Breast epithelium (tissue), 4 donors: ENCODE results near the gene RPL3. TPM values are rescaled to one million over a fixed set of nuclear protein-coding genes. Genes with fewer than 3 reads are reported as not detected.

Source experiments
- DNase-seq, 2 donors: peaks; one replicate each; pipeline ENCODE4 v3.0.0-alpha.2; 2019; ENCODE audit warnings: low spot score in 2 of 2
- H3K27ac ChIP-seq, 2 donors: fragments of 200-600 bp; sonication (generic) in 1 of 2; one replicate each; pipeline ENCODE4 v1.5.1; 2016 to 2019; ENCODE audit warnings: mild to moderate bottlenecking in 1 of 2
- H3K27me3 ChIP-seq, 2 donors: fragments of 200-600 bp; sonication (generic) in 1 of 2; one replicate each; pipeline versions ENCODE4 v1.5.1 to v1.6.0; 2017 to 2019; ENCODE audit warnings: control low read depth in 1 of 2, mild to moderate bottlenecking in 1 of 2
- H3K36me3 ChIP-seq: fragments of 200-600 bp; one replicate; pipeline ENCODE4 v1.5.1; 2019
- H3K4me1 ChIP-seq, 2 donors: fragments of 200-600 bp; sonication (generic); one replicate each; pipeline ENCODE4 v1.5.1; 2016 to 2019; ENCODE audit warnings: control low read depth in 1 of 2
- H3K4me3 ChIP-seq, 3 donors: fragments of 200-600 bp; sonication (generic); 1 replicate in 2 of 3; 2 replicates in 1 of 3; pipeline ENCODE4 v1.5.1; 2016 to 2019; ENCODE audit warnings: mild to moderate bottlenecking in 3 of 3, moderate library complexity in 2 of 3
- H3K9me3 ChIP-seq, 2 donors: fragments of 200-600 bp; sonication (generic) in 1 of 2; one replicate each; pipeline ENCODE4 v1.5.1; 2016 to 2019; ENCODE audit warnings: control low read depth in 1 of 2
- POLR2A ChIP-seq: fragments of 450-650 bp; IDR thresholded peaks from one replicate; pipeline ENCODE4 v1.6.1; 2016; ENCODE audit warnings: antibody characterized with exemption, mild to moderate bottlenecking, moderate library complexity
- POLR2AphosphoS5 ChIP-seq, 3 donors: sonication (generic); formaldehyde crosslinking; IDR thresholded peaks; one replicate each; pipeline ENCODE4 v1.6.1; 2017; ENCODE audit warnings: antibody characterized with exemption in 3 of 3
- intact Hi-C: fragments of 100-400 bp; cut with DNase I; formaldehyde crosslinking; loops from one replicate; pipeline ENCODE4 v1.15.1; 2023; ENCODE audit warnings: low total_unique reads
- total RNA-seq, 3 donors: library from RNA; depleted of rRNA; stranded (reverse); fragments of >200 nt; gene quantifications; one replicate each; pipeline ENCODE4 v1.1.0, GENCODE V29; 2016
- TF ChIP-seq, protein P1 (sequence below), 3 donors: fragments of 450-650 bp; IDR thresholded peaks; one replicate each; pipeline ENCODE4 v1.5.1; 2016 to 2017; ENCODE audit warnings: antibody characterized with exemption in 3 of 3, mild to moderate bottlenecking in 3 of 3, moderate library complexity in 3 of 3

Gene RPL3
- total RNA-seq, 3 donors from 2014 or later = 1,827 to 3,262 (median 2,633) TPM

DNA sequence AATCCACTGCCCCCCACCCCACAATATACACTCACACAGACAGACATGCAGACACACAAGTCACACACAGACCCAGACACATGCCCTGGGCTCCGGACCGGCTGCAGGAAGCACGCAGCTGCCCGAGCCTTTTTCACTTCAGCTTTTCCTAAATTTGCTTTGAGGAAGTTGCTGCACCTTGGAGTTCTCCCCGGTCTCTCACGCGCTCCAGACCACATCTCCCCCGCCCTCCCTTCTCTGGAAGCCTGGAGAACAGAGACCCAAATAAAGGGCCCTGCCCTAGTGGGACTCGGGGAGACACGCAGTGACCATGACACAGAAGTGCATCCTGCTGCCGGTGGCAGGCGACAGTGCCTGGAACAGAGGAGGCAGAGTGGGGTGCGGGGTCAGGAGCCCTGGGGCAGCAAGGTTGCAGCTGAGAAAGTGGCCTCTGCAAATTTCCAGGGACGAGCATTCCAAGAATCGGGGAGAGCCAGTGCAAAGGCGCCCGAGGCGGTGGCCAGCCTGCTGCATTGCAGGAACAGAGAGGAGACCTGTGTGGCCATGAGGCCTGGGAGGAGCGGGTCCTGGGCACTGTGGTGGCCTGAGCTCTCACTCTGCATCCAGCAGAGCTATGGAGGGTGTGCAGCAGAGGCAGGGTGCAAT lies 19.1 kb downstream of the RPL3 start:
- no peaks in the 10 kb centered on the region for H3K36me3 ChIP-seq
- H3K4me1 ChIP-seq = peaks cover 7 to 31% of the 10 kb centered on the region in 2 donors
- TF ChIP-seq, protein P1, sequence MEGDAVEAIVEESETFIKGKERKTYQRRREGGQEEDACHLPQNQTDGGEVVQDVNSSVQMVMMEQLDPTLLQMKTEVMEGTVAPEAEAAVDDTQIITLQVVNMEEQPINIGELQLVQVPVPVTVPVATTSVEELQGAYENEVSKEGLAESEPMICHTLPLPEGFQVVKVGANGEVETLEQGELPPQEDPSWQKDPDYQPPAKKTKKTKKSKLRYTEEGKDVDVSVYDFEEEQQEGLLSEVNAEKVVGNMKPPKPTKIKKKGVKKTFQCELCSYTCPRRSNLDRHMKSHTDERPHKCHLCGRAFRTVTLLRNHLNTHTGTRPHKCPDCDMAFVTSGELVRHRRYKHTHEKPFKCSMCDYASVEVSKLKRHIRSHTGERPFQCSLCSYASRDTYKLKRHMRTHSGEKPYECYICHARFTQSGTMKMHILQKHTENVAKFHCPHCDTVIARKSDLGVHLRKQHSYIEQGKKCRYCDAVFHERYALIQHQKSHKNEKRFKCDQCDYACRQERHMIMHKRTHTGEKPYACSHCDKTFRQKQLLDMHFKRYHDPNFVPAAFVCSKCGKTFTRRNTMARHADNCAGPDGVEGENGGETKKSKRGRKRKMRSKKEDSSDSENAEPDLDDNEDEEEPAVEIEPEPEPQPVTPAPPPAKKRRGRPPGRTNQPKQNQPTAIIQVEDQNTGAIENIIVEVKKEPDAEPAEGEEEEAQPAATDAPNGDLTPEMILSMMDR (IDR thresholded peaks at IDR 0.05) = no peak
- TF ChIP-seq POLR2AphosphoS5 (IDR thresholded peaks at IDR 0.05) (peak in 1 of 3 donors; percentile 21), POLR2A (no peak)
- H3K9me3 ChIP-seq = no peaks in the 10 kb centered on the region
- H3K27ac ChIP-seq = peak overlapping the region; percentile 76 to 91
- peak in 1 of 2 donors; percentile 79 for DNase-seq
- H3K27me3 ChIP-seq = no peaks in the 10 kb centered on the region
- peak overlapping the region in 1 of 3 donors; percentile 45 for H3K4me3 ChIP-seq
- intact Hi-C loops = no loop called here

DNA sequence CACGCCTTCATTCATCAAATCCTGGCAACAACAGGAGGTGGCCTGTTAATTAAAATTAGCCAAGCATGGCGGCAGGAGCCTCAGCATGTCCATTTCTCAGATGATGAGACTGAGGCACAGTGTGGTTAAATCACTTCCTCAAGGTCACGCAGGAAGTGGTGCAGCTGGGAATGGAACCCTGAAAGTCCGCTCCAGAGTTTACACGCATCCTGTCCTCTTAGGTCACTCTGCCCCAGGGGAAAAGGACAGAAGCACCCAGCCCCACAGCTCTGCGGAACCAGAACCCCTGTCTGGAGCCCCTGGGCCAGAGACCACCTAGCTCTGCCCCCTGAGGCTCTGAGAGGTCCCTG lies 19.6 kb downstream of the RPL3 start:
- intact Hi-C loops = loop anchor here (10.0 kb wide), 1 partner anchor 55 kb away; the partner anchor contains the start of gene PDGFB

DNA sequence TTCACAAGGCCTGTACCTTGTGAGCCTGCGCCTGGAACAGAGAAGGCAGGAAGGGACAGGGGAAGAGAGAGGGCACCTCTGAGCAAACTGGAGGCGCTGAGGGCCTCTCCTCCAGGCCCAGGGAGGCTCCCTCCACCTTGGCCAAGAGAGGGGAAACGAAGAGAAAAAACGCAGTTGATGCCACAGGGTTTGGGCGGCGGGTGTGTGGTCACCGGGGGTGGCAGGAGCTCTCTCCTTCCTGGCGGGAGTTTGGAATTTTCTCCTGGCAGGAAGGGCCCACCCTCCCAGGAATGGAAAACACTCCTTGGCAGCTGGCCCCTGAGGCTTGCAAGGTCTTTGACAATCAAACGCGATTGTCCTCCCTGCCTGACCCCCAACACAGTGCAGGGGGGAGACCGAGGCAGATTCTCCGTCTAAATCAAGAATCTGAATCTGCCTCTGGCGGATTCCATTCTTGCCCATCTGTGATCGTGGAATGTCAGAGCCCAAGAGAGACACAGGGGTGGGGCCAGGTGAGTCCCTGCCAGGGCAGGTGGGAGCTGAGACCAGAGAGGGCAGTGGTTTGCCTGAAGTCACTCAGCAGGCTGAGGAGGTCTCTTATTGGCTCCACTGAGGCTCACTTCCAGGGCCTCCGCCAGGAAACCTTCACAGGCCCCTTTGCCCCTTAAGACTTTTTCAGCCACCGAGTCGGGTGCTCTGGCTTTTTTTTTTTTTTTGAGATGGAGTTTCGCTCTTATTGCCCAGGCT lies 21.0 kb downstream of the RPL3 start:
- Histone ChIP-seq H3K9me3 (no peaks in the 10 kb centered on the region), H3K36me3 (no peaks in the 10 kb centered on the region), H3K27ac (peak overlapping the region; percentile 91 to 93), H3K27me3 (no peaks in the 10 kb centered on the region), H3K4me3 (no peak overlapping the region), H3K4me1 (peaks cover 7 to 31% of the 10 kb centered on the region in 2 donors)
- DNase-seq = peak in 1 of 2 donors; percentile 83
- TF ChIP-seq POLR2AphosphoS5 (IDR thresholded peaks at IDR 0.05) = peak in 1 of 3 donors; percentile 23
- TF ChIP-seq, protein P1 (IDR thresholded peaks at IDR 0.05) = no peak
- intact Hi-C loops = loop anchor here (10.0 kb wide), 1 partner anchor 54 kb away; the partner anchor contains the start of gene PDGFB

More for the DNA sequence above, 19.6 kb downstream of the RPL3 start:
- Histone ChIP-seq H3K4me3 (peak overlapping the region in 1 of 3 donors; percentile 45), H3K36me3 (no peaks in the 10 kb centered on the region), H3K27ac (peak overlapping the region; percentile 76 to 91), H3K9me3 (no peaks in the 10 kb centered on the region), H3K4me1 (peaks cover 7 to 31% of the 10 kb centered on the region in 2 donors), H3K27me3 (no peaks in the 10 kb centered on the region)
- TF ChIP-seq, protein P1 (IDR thresholded peaks at IDR 0.05) = no peak
- peak in 1 of 3 donors; percentile 3 for TF ChIP-seq POLR2AphosphoS5 (IDR thresholded peaks at IDR 0.05)
- DNase-seq = no peak

DNA sequence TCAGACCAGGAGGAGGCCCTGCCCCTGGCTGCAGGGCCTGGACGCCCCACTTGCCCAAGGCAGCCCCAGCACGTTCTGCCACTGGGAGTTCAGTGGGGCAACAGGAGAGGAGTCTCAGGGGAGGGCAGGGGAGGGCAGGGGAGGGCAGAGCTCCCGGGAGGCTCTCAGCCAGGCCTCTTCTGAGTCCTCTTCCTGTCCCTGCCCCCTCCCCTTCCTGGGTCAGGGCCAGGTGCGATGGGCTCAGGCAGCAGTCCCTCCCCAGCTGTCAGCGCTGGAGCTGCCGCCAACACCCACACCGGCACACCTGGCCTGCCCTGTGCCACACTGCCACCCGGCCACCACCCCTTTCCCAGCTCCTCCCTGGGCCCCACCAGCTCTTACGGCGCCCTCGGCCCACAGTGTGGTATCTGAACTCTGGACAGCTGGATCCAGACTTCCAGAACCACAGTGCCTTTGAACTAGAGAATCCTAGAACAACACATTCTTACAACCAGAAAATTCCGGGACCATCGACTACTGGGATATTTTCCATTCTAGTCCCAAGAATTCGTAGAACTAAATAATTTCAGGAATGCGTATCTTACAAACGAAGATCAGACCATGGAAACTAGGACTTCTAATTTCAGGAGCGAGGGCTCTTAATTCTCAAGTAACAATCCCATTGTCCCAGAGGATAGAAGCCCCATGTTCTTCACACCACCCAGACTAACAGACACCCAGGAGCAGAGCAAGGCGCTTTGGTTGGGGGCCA lies 21.8 kb downstream of the RPL3 start:
- Histone ChIP-seq H3K36me3 (no peaks in the 10 kb centered on the region), H3K27me3 (no peaks in the 10 kb centered on the region), H3K9me3 (no peaks in the 10 kb centered on the region), H3K27ac (peak overlapping the region; percentile 91 to 93), H3K4me3 (peak overlapping the region in 1 of 3 donors; percentile 4), H3K4me1 (peaks cover 7 to 31% of the 10 kb centered on the region in 2 donors)
- peak in 1 of 2 donors; percentile 71 for DNase-seq
- intact Hi-C loops = loop anchor here (10.0 kb wide), 1 partner anchor 53 kb away; the partner anchor contains the start of gene PDGFB
- TF ChIP-seq, protein P1 (IDR thresholded peaks at IDR 0.05) = no peak
- TF ChIP-seq POLR2AphosphoS5 (IDR thresholded peaks at IDR 0.05) = peak in 1 of 3 donors; percentile 11
- no peak for TF ChIP-seq POLR2A
